Measurements from ENCODE around the gene SRPRB.

DNA sequence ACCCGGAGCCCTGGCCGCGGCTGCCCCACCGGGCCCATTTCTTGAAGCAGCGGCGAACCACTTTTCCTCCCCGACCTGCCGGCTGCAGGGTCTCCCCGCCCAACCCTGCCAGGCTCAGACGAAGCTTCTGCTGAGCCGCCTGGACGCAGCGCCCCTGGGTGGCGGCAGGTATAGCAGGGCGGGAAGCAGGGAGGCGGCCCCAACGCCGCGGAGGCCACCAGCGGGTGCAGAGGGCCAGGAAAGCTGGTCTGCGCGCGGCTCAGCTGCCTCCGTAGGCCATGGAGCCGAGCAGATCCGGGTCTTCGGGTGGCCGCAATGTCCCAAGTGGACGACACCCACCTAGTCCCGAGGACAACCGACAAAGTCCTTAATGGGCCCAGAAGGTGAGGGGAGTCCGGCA is 21.9 kb upstream of the SRPRB start:
- TF ChIP-seq, protein P1, sequence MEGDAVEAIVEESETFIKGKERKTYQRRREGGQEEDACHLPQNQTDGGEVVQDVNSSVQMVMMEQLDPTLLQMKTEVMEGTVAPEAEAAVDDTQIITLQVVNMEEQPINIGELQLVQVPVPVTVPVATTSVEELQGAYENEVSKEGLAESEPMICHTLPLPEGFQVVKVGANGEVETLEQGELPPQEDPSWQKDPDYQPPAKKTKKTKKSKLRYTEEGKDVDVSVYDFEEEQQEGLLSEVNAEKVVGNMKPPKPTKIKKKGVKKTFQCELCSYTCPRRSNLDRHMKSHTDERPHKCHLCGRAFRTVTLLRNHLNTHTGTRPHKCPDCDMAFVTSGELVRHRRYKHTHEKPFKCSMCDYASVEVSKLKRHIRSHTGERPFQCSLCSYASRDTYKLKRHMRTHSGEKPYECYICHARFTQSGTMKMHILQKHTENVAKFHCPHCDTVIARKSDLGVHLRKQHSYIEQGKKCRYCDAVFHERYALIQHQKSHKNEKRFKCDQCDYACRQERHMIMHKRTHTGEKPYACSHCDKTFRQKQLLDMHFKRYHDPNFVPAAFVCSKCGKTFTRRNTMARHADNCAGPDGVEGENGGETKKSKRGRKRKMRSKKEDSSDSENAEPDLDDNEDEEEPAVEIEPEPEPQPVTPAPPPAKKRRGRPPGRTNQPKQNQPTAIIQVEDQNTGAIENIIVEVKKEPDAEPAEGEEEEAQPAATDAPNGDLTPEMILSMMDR (conservative IDR thresholded peaks at IDR 0.05) = no peak
- TF ChIP-seq ZFX (IDR thresholded peaks at IDR 0.05) = no peak
